C4-2B (cell line): ENCODE results near the gene PPP1R12B.

Source experiments
- ZFX ChIP-seq: fragments of 450-650 bp; IDR thresholded peaks from 2 replicates; pipeline ENCODE4 v1.6.1; 2017
- TF ChIP-seq, protein P1 (sequence below): fragments of 450-650 bp; conservative IDR thresholded peaks from 2 replicates; pipeline ENCODE4 v1.5.1; 2017; ENCODE audit warnings: mild to moderate bottlenecking

DNA sequence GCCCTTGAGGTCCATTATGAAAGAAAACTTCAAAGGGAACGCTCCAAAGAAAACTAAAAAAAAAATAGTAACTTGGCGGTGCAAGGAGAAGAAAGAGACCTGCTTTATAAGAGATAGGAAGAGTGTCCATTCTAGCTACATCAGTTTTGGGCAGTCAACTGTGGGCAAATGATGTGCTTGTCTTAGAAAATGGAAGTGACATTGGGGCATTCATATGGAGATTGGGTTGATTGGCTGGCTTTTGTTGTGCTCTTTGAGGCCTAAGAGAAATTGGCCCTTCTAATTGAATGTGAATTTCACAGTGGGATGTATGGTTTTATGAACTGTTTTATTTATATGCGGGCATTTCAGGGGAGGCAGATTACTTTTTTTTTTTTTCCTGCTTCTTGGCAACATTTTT, 13.2 kb downstream of the PPP1R12B start:
- TF ChIP-seq, protein P1, sequence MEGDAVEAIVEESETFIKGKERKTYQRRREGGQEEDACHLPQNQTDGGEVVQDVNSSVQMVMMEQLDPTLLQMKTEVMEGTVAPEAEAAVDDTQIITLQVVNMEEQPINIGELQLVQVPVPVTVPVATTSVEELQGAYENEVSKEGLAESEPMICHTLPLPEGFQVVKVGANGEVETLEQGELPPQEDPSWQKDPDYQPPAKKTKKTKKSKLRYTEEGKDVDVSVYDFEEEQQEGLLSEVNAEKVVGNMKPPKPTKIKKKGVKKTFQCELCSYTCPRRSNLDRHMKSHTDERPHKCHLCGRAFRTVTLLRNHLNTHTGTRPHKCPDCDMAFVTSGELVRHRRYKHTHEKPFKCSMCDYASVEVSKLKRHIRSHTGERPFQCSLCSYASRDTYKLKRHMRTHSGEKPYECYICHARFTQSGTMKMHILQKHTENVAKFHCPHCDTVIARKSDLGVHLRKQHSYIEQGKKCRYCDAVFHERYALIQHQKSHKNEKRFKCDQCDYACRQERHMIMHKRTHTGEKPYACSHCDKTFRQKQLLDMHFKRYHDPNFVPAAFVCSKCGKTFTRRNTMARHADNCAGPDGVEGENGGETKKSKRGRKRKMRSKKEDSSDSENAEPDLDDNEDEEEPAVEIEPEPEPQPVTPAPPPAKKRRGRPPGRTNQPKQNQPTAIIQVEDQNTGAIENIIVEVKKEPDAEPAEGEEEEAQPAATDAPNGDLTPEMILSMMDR = no peak
- no peak for TF ChIP-seq ZFX
